GM23248 (cell line): ENCODE results near the gene EXOSC10. TPM values are rescaled to one million over a fixed set of nuclear protein-coding genes. Genes with fewer than 3 reads are reported as not detected.
"Not testable (repeated sequence)": the region's sequence is repeated elsewhere in the genome, so short reads cannot be mapped to it uniquely, and the experiment has no call there.

Source experiments
- DNase-seq: peaks from one replicate; pipeline ENCODE4 v3.0.0-alpha.2; 2015
- H2AFZ ChIP-seq: fragments of 200-600 bp; sonication (generic); 2 replicates; pipeline ENCODE4 v1.6.1; 2016; ENCODE audit warnings: antibody characterized with exemption
- H3F3A ChIP-seq: fragments of 200-600 bp; sonication (generic); 2 replicates; pipeline ENCODE4 v1.6.1; 2016; ENCODE audit warnings: mild to moderate bottlenecking, antibody characterized with exemption, mixed run types; ENCODE audit not compliant: insufficient read depth
- H3K27ac ChIP-seq: fragments of 200-600 bp; sonication (generic); 2 replicates; pipeline ENCODE4 v1.5.1; 2016; ENCODE audit warnings: mild to moderate bottlenecking
- H3K27me3 ChIP-seq: fragments of 200-600 bp; sonication (generic); replicated peaks from 2 replicates; pipeline ENCODE4 v1.6.1; 2016; ENCODE audit warnings: mild to moderate bottlenecking; ENCODE audit not compliant: insufficient read depth
- H3K36me3 ChIP-seq: fragments of 200-600 bp; sonication (generic); 2 replicates; pipeline ENCODE4 v1.6.1; 2016; ENCODE audit warnings: low read depth, mild to moderate bottlenecking
- H3K4me1 ChIP-seq: fragments of 200-600 bp; sonication (generic); 2 replicates; pipeline ENCODE4 v1.6.1; 2016; ENCODE audit warnings: mild to moderate bottlenecking; ENCODE audit not compliant: insufficient read depth
- H3K4me2 ChIP-seq: fragments of 200-600 bp; sonication (generic); one replicate; pipeline ENCODE4 v1.6.1; 2016; ENCODE audit warnings: mild to moderate bottlenecking; ENCODE audit not compliant: unreplicated experiment
- H3K4me3 ChIP-seq: fragments of 200-600 bp; sonication (generic); 2 replicates; pipeline ENCODE4 v1.5.1; 2016; ENCODE audit warnings: mild to moderate bottlenecking
- H3K79me2 ChIP-seq: fragments of 200-600 bp; sonication (generic); 2 replicates; pipeline ENCODE4 v1.6.1; 2016; ENCODE audit warnings: mild to moderate bottlenecking; ENCODE audit not compliant: insufficient read depth
- H3K9ac ChIP-seq: fragments of 200-600 bp; sonication (generic); 2 replicates; pipeline ENCODE4 v1.6.1; 2016; ENCODE audit warnings: mild to moderate bottlenecking
- H3K9me2 ChIP-seq: fragments of 200-600 bp; sonication (generic); 2 replicates; pipeline ENCODE4 v1.6.1; 2016; ENCODE audit warnings: mixed run types, mild to moderate bottlenecking, moderate library complexity; ENCODE audit not compliant: insufficient read depth
- H3K9me3 ChIP-seq: fragments of 200-600 bp; sonication (generic); one replicate; pipeline ENCODE4 v1.6.1; 2017; ENCODE audit warnings: low read depth
- H4K20me1 ChIP-seq: fragments of 200-600 bp; sonication (generic); 2 replicates; pipeline ENCODE4 v1.6.0; 2016; ENCODE audit not compliant: insufficient read depth
- EZH2 ChIP-seq: fragments of 200-600 bp; sonication (generic); IDR thresholded peaks from 2 replicates; pipeline ENCODE4 v1.6.1; 2018; ENCODE audit warnings: antibody characterized with exemption, mild to moderate bottlenecking; ENCODE audit not compliant: insufficient read depth, poor library complexity, severe bottlenecking
- EZH2phosphoT487 ChIP-seq: fragments of 200-600 bp; sonication (generic); IDR thresholded peaks from 2 replicates; pipeline ENCODE4 v1.6.1; 2018; ENCODE audit warnings: antibody characterized with exemption, moderate library complexity, mild to moderate bottlenecking, low read depth; ENCODE audit not compliant: insufficient read depth
- WGBS, 2 experiments: methylation state at CpG; one replicate each; pipeline ENCODE4 v1.1.6; 2015 to 2017; ENCODE audit warnings: low lambda C conversion rate in 2 of 2, low coverage in 1 of 2; ENCODE audit errors: missing lambda C conversion rate in 2 of 2; 5-methylcytosine and 5-hydroxymethylcytosine counted together
- in situ Hi-C: fragments of 300-500 bp; cut with MboI; formaldehyde crosslinking; loops from 2 replicates; pipeline ENCODE4 v1.15.0; 2020
- polyA plus RNA-seq: library from polyadenylated mRNA; unstranded; fragments of >200 nt; fragmentation: Nextera tagmentation; extraction: Ambion mirVana; gene quantifications from 2 replicates; pipeline ENCODE4 v1.2.1, GENCODE V29; 2016
- total RNA-seq: library from RNA; depleted of rRNA; stranded (reverse); fragments of >200 nt; shearing (Covaris generic); gene quantifications from 2 replicates; pipeline ENCODE4 v1.2.3, GENCODE V29; 2014

Gene EXOSC10
- total and polyA plus RNA-seq, 2 experiments from 2014 or later = 45.4 to 51.2 TPM

DNA sequence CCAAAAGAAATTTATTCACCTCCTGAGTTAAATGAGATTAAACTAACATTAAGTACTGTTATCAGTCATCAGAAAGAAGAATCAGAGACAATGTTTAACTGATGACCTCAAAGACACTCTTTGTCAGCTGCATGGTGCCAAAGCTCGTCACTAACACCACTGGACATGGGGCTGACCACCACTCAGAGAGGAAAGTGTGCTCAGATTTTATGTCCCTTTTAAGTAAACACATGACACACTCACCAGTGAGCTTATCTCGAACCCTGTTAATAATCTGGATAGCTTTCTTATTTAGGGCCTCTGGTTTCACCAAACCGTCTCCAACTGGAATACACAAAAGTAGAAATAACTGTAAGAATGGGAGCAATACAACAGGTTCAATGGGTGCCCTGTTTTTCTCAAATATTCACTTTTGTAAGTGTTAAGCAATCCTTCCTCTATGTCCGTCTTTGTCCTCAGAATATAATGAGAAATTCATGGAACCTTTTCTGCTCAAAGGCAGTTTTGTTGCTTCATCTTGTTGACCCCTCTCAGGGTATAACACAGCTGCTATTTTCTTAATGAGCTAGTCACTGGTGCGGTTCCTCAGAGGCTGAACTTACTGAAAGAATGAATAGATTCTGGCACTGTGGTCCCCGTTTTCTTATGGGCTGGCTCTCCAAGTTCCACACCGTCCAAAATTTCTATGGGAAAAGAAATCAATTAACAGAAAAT is 9.5 kb upstream of the EXOSC10 start:
- Histone ChIP-seq H3K27me3 (no peaks in the 10 kb centered on the region), H2AFZ (no peak overlapping the region)

DNA sequence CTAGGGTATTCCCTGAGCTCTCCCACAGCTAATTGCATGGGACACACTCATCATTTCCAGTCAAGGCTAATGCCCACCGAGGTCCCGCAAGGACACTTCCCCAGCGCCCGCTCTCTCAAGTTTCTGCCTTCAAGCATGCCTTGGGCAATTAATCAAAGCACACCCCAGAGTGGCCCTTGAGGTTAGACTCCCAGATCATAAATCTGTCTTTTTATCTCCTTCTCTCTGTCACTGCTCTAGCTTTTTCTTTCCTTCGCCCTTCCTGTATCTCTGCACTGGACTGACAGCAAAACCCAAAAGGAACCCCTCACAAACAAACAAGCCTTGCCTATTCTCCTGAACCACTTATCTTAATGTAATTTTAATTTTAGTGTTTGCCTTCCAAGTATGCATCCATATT is 7.9 kb upstream of the EXOSC10 start:
- Histone ChIP-seq H3K4me3 (no peak overlapping the region), H4K20me1 (no peaks in the 10 kb centered on the region), H3K79me2 (no peaks in the 10 kb centered on the region), H3K9me3 (no peaks in the 10 kb centered on the region), H3F3A (no peaks in the 10 kb centered on the region), H3K36me3 (peaks cover 35% of the 10 kb centered on the region; the same call in 1 of the 2 replicates), H3K4me2 (no peak overlapping the region), H3K4me1 (no peaks in the 10 kb centered on the region), H3K9me2 (no peaks in the 10 kb centered on the region), H3K27ac (no peak overlapping the region), H2AFZ (no peak overlapping the region), H3K9ac (no peak overlapping the region), H3K27me3 (no peaks in the 10 kb centered on the region)
- in situ Hi-C loops = no loop called here
- TF ChIP-seq EZH2 (no peak), EZH2phosphoT487 (no peak)
- WGBS, 2 experiments = 92 to 94% methylated on average over 5 of the region's 5 CpGs
- no peak for DNase-seq

More for the DNA sequence above, 9.5 kb upstream of the EXOSC10 start:
- H3K4me3 ChIP-seq = no peak overlapping the region
- no peaks in the 10 kb centered on the region for H4K20me1 ChIP-seq
- no peaks in the 10 kb centered on the region for H3K4me1 ChIP-seq
- H3K9me2 ChIP-seq = no peaks in the 10 kb centered on the region
- 80% methylated on average over 7 of the region's 7 CpGs for WGBS, 2 experiments
- H3K27ac ChIP-seq = no peak overlapping the region
- no peak overlapping the region for H3K4me2 ChIP-seq
- H3K9me3 ChIP-seq = no peaks in the 10 kb centered on the region
- no peaks in the 10 kb centered on the region for H3K79me2 ChIP-seq
- in situ Hi-C loops = no loop called here
- H3K9ac ChIP-seq = no peak overlapping the region
- DNase-seq = no peak
- H3F3A ChIP-seq = no peaks in the 10 kb centered on the region
- H3K36me3 ChIP-seq = peaks cover 43% of the 10 kb centered on the region; the same call in 1 of the 2 replicates
- TF ChIP-seq EZH2phosphoT487 = no peak
- no peak for TF ChIP-seq EZH2

DNA sequence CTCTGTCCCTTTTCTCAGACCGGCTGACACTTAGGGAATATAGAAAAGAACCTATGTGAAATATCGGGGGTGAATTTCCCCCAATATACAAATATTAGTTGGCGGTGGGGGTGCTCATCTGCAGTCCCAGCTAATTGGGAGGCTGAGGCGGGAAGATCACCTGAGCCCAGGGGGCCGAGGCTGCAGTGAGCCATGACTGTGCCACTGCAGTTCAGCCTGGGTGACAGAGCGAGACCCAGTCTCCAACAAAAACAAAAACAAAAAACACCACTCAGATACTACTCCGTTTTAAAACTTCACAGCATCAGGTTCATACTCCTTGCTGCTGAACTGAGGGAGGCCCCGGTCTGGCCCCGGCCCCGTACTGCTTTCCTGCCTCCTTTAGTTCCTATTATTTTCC is 5.9 kb upstream of the EXOSC10 start:
- no peaks in the 10 kb centered on the region for H3K79me2 ChIP-seq
- H3K27ac ChIP-seq = no peak overlapping the region
- no peak overlapping the region for H2AFZ ChIP-seq
- no peaks in the 10 kb centered on the region for H3K9me3 ChIP-seq
- H3K27me3 ChIP-seq = no peaks in the 10 kb centered on the region
- H3K4me3 ChIP-seq = no peak overlapping the region
- H3K9ac ChIP-seq = no peak overlapping the region
- peaks cover 32% of the 10 kb centered on the region; the same call in 1 of the 2 replicates for H3K36me3 ChIP-seq
- H3F3A ChIP-seq = no peaks in the 10 kb centered on the region
- H4K20me1 ChIP-seq = no peaks in the 10 kb centered on the region
- TF ChIP-seq EZH2 (no peak), EZH2phosphoT487 (no peak)
- WGBS, 2 experiments = 88 to 91% methylated on average over 10 of the region's 10 CpGs
- H3K4me2 ChIP-seq = no peak overlapping the region
- in situ Hi-C loops = no loop called here
- no peaks in the 10 kb centered on the region for H3K9me2 ChIP-seq
- no peak for DNase-seq
- no peaks in the 10 kb centered on the region for H3K4me1 ChIP-seq

DNA sequence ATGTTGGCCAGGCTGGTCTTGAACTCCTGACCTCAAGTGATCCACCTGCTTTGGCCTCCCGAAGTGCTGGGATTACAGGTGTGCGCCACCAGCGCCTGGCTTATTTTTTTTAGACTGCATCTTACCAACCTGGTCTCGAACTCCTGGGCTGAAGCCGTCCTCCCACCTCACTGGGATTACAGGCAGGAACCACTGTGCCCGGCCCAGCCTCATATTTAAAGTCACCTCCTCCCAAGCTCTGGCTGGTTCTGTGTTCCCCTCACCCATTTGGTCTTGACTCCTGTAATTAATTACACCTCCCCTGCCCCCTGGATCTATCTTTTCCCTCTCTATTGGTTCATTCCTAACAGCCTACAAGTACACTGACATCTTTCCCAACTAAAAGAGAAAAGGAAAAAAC is 1.7 kb upstream of the EXOSC10 start:
- Histone ChIP-seq H3K27me3 (no peaks in the 10 kb centered on the region), H3K4me3 (no peak overlapping the region), H3K9me3 (no peaks in the 10 kb centered on the region), H2AFZ (no peak overlapping the region), H3K9ac (no peak overlapping the region), H4K20me1 (no peaks in the 10 kb centered on the region), H3F3A (no peaks in the 10 kb centered on the region), H3K27ac (no peak overlapping the region), H3K79me2 (peaks cover 32% of the 10 kb centered on the region), H3K9me2 (no peaks in the 10 kb centered on the region), H3K36me3 (peaks cover 13% of the 10 kb centered on the region; the same call in 1 of the 2 replicates), H3K4me2 (no peak overlapping the region), H3K4me1 (peaks cover 10% of the 10 kb centered on the region)
- WGBS, 2 experiments = 91 to 95% methylated on average over 6 of the region's 6 CpGs
- in situ Hi-C loops = no loop called here
- DNase-seq = no peak
- TF ChIP-seq EZH2phosphoT487 (no peak), EZH2 (no peak)

DNA sequence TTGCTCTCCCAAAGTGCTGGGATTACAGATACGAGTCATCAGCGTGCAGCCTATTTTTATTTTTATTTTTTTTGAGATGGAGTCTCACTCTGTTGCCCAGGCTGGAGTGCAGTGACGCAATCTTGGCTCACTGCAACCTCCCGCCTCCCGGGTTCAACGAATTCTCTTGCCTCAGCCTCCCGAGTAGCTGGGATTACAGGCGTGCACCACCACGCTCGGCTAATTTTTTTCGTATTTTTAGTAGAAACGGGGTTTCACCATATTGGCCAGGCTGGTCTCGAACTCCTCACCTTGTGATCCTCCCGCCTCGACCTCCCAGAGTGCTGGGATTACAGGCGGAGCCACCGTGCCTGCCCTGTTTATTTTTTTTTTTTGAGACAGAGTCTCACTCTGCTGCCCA is 1.1 kb upstream of the EXOSC10 start:
- H3K9ac ChIP-seq, H3K4me1 ChIP-seq, in situ Hi-C loops, H3K4me3 ChIP-seq, H3K9me3 ChIP-seq, H3F3A ChIP-seq, H3K27me3 ChIP-seq, H3K9me2 ChIP-seq, DNase-seq, H3K4me2 ChIP-seq, H3K27ac ChIP-seq, H4K20me1 ChIP-seq, H2AFZ ChIP-seq: not testable (repeated sequence)
- Histone ChIP-seq H3K79me2 (peaks cover 36% of the 10 kb centered on the region), H3K36me3 (peaks cover 11% of the 10 kb centered on the region; the same call in 1 of the 2 replicates)
- 92 to 94% methylated on average over 17 of the region's 17 CpGs for WGBS, 2 experiments
